Stomach smooth muscle (tissue), 2 donors: ENCODE measurements around the gene SYTL3.
"Not testable (repeated sequence)": the region's sequence is repeated elsewhere in the genome, so short reads cannot be mapped to it uniquely, and the experiment has no call there.

ENCODE experiments used
- H3K27ac ChIP-seq: one replicate; pipeline ENCODE4 v1.7.0; 2013; ENCODE audit warnings: mild to moderate bottlenecking, low read length, inconsistent platforms
- H3K27me3 ChIP-seq, 2 donors: one replicate each; pipeline ENCODE4 v1.7.0; 2013; ENCODE audit warnings: low read length in 2 of 2; ENCODE audit not compliant: insufficient read depth in 2 of 2, control insufficient read depth in 1 of 2
- H3K36me3 ChIP-seq, 2 donors: one replicate each; pipeline ENCODE4 v1.7.0; 2013; ENCODE audit warnings: low read length in 2 of 2; ENCODE audit not compliant: control insufficient read depth in 2 of 2, insufficient read depth in 2 of 2
- H3K4me1 ChIP-seq: one replicate; pipeline ENCODE4 v1.7.0; 2013; ENCODE audit warnings: low read length; ENCODE audit not compliant: control insufficient read depth, insufficient read depth
- H3K4me3 ChIP-seq, 2 donors: one replicate each; pipeline ENCODE4 v1.7.0; 2013; ENCODE audit warnings: low read length in 2 of 2
- H3K9ac ChIP-seq, 2 donors: one replicate each; pipeline ENCODE4 v1.7.0; 2013; ENCODE audit warnings: low read length in 2 of 2, mild to moderate bottlenecking in 1 of 2
- H3K9me3 ChIP-seq, 2 donors: one replicate each; pipeline ENCODE4 v1.7.0; 2013; ENCODE audit warnings: low read length in 2 of 2; ENCODE audit not compliant: control insufficient read depth in 2 of 2
- donor health status: healthy.
- donor health status: Pancreatic carcinoma.

The SYTL3 gene

GRCh38 chr6:158668707-158669103, 18.9 kb downstream of the SYTL3 start:
- H3K27ac ChIP-seq: no peak overlapping the region
- H3K9ac ChIP-seq: no peak overlapping the region

GRCh38 chr6:158669145-158670035, 19.5 kb downstream of the SYTL3 start:
- Histone ChIP-seq H3K36me3 (no peaks in the 10 kb centered on the region), H3K27me3 (no peaks in the 10 kb centered on the region), H3K9me3 (no peaks in the 10 kb centered on the region), H3K4me1 (no peaks in the 10 kb centered on the region), H3K27ac (no peak overlapping the region), H3K4me3 (no peak overlapping the region), H3K9ac (no peak overlapping the region)

More at GRCh38 chr6:158668707-158669103, 18.9 kb downstream of the SYTL3 start:
- Histone ChIP-seq H3K4me3 (no peak overlapping the region), H3K9me3 (no peaks in the 10 kb centered on the region), H3K36me3 (no peaks in the 10 kb centered on the region), H3K27me3 (no peaks in the 10 kb centered on the region), H3K4me1 (no peaks in the 10 kb centered on the region)

- H3K4me3 ChIP-seq, H3K9me3 ChIP-seq, H3K27ac ChIP-seq: not testable (repeated sequence)
Measured at GRCh38 chr6:158672119-158672518, 22.3 kb downstream of the SYTL3 start.

GRCh38 chr6:158672726-158673125, 22.9 kb downstream of the SYTL3 start:
- Histone ChIP-seq H3K9ac (no peak overlapping the region), H3K4me3 (no peak overlapping the region), H3K9me3 (no peaks in the 10 kb centered on the region), H3K4me1 (no peaks in the 10 kb centered on the region), H3K27me3 (no peaks in the 10 kb centered on the region), H3K27ac (no peak overlapping the region), H3K36me3 (no peaks in the 10 kb centered on the region)

More at GRCh38 chr6:158672119-158672518, 22.3 kb downstream of the SYTL3 start:
- H3K9ac ChIP-seq, H3K4me1 ChIP-seq, H3K27me3 ChIP-seq, H3K36me3 ChIP-seq: not testable (repeated sequence)

- Histone ChIP-seq H3K9me3 (no peaks in the 10 kb centered on the region), H3K36me3 (no peaks in the 10 kb centered on the region), H3K27ac (no peak overlapping the region), H3K27me3 (no peaks in the 10 kb centered on the region), H3K4me1 (no peaks in the 10 kb centered on the region), H3K4me3 (no peak overlapping the region), H3K9ac (no peak overlapping the region)
Measured at GRCh38 chr6:158674342-158675131, 24.7 kb downstream of the SYTL3 start.

- H3K27me3 ChIP-seq, H3K9ac ChIP-seq, H3K4me1 ChIP-seq, H3K4me3 ChIP-seq, H3K9me3 ChIP-seq, H3K27ac ChIP-seq, H3K36me3 ChIP-seq: not testable (repeated sequence)
Measured at GRCh38 chr6:158677094-158677493, 27.2 kb downstream of the SYTL3 start.

- H3K4me1 ChIP-seq: no peaks in the 10 kb centered on the region
- H3K4me3 ChIP-seq: no peak overlapping the region
- no peak overlapping the region for H3K9ac ChIP-seq
- no peak overlapping the region for H3K27ac ChIP-seq
- H3K9me3 ChIP-seq: no peaks in the 10 kb centered on the region
- H3K36me3 ChIP-seq: no peaks in the 10 kb centered on the region
- no peaks in the 10 kb centered on the region for H3K27me3 ChIP-seq
Measured at GRCh38 chr6:158677906-158678578, 28.2 kb downstream of the SYTL3 start.

GRCh38 chr6:158680015-158680414, 30.2 kb downstream of the SYTL3 start:
- Histone ChIP-seq H3K9me3 (no peaks in the 10 kb centered on the region), H3K4me3 (no peak overlapping the region), H3K27ac (no peak overlapping the region), H3K9ac (no peak overlapping the region), H3K4me1 (no peaks in the 10 kb centered on the region), H3K36me3 (no peaks in the 10 kb centered on the region), H3K27me3 (no peaks in the 10 kb centered on the region)

- Histone ChIP-seq H3K4me1 (no peaks in the 10 kb centered on the region), H3K27ac (no peak overlapping the region), H3K9ac (no peak overlapping the region), H3K36me3 (no peaks in the 10 kb centered on the region), H3K27me3 (no peaks in the 10 kb centered on the region), H3K4me3 (no peak overlapping the region), H3K9me3 (no peaks in the 10 kb centered on the region)
Measured at GRCh38 chr6:158680481-158680880, 30.6 kb downstream of the SYTL3 start.

GRCh38 chr6:158684311-158684710, 34.5 kb downstream of the SYTL3 start:
- Histone ChIP-seq H3K9ac (no peak overlapping the region), H3K27ac (no peak overlapping the region), H3K9me3 (peaks cover 0 to 4% of the 10 kb centered on the region in 2 donors), H3K27me3 (no peaks in the 10 kb centered on the region), H3K4me1 (no peaks in the 10 kb centered on the region), H3K4me3 (no peak overlapping the region), H3K36me3 (no peaks in the 10 kb centered on the region)
